Fibroblast of lung (primary cell): ENCODE results near the gene KIAA0040. TPM values are rescaled to one million over a fixed set of nuclear protein-coding genes. Genes with fewer than 3 reads are reported as not detected.
"Not testable (repeated sequence)": the region's sequence is repeated elsewhere in the genome, so short reads cannot be mapped to it uniquely, and the experiment has no call there.

Experiments used
- DNase-seq, 2 donors: peaks; one replicate each; pipeline versions ENCODE4 v3.0.0 to v3.0.0-alpha.2; 2010; ENCODE audit warnings: low read depth in 2 of 2
- H2AFZ ChIP-seq: 2 replicates; pipeline ENCODE4 v1.5.1; 2012; ENCODE audit warnings: low read length, control low read depth, inconsistent platforms
- H3K27ac ChIP-seq: 2 replicates; pipeline ENCODE4 v1.5.1; 2011; ENCODE audit warnings: low read length, control low read depth; ENCODE audit not compliant: insufficient read depth
- H3K27me3 ChIP-seq: 2 replicates; pipeline ENCODE4 v1.5.1; 2011; ENCODE audit warnings: mild to moderate bottlenecking, low read length; ENCODE audit not compliant: control insufficient read depth, insufficient read depth
- H3K36me3 ChIP-seq: 2 replicates; pipeline ENCODE4 v1.5.1; 2011; ENCODE audit warnings: low read length; ENCODE audit not compliant: control insufficient read depth, insufficient read depth
- H3K4me1 ChIP-seq: 2 replicates; pipeline ENCODE4 v1.5.1; 2011; ENCODE audit warnings: low read length; ENCODE audit not compliant: control insufficient read depth, insufficient read depth; ENCODE audit errors: extremely low read depth
- H3K4me2 ChIP-seq: 2 replicates; pipeline ENCODE4 v1.5.1; 2011; ENCODE audit warnings: low read length, control low read depth; ENCODE audit not compliant: insufficient read depth; ENCODE audit errors: extremely low read depth
- H3K4me3 ChIP-seq, 4 experiments: fragments of 200-600 bp in 1 of 4; sonication (generic) in 1 of 4; replicated peaks in 1 of 4; 2 replicates each; pipeline ENCODE4 v1.5.1; 2011 to 2016; ENCODE audit warnings: low read length in 4 of 4, low read depth in 3 of 4, mild to moderate bottlenecking in 3 of 4, control low read depth in 2 of 4, inconsistent platforms in 1 of 4, mixed read lengths in 1 of 4; ENCODE audit not compliant: insufficient read depth in 1 of 4; ENCODE audit errors: control extremely low read depth in 1 of 4
- H3K79me2 ChIP-seq: 2 replicates; pipeline ENCODE4 v1.5.1; 2012; ENCODE audit warnings: mild to moderate bottlenecking, low read length, inconsistent platforms; ENCODE audit not compliant: control insufficient read depth, insufficient read depth
- H3K9ac ChIP-seq: 2 replicates; pipeline ENCODE4 v1.5.1; 2011; ENCODE audit warnings: mild to moderate bottlenecking, low read length, control low read depth; ENCODE audit not compliant: insufficient read depth
- H3K9me3 ChIP-seq: 2 replicates; pipeline ENCODE4 v1.5.1; 2012; ENCODE audit warnings: low read depth, low read length; ENCODE audit not compliant: control insufficient read depth, insufficient read depth
- H4K20me1 ChIP-seq: 2 replicates; pipeline ENCODE4 v1.5.1; 2011; ENCODE audit warnings: low read length; ENCODE audit not compliant: control insufficient read depth, insufficient read depth; ENCODE audit errors: extremely low read depth
- EZH2 ChIP-seq: IDR thresholded peaks from 2 replicates; pipeline ENCODE4 v1.5.1; 2012; ENCODE audit warnings: low read length, control low read depth, mild to moderate bottlenecking; ENCODE audit errors: missing control alignments
- polyA plus RNA-seq, 2 donors: library from polyadenylated mRNA; depleted of rRNA in 1 of 2; stranded (reverse) in 1 of 2; unstranded in 1 of 2; fragments of >200 nt; gene quantifications; 2 replicates each; pipeline ENCODE4 v1.2.1, GENCODE V29; 2011 to 2012; ENCODE audit warnings: missing spikeins in 1 of 2
- total RNA-seq: library from RNA; depleted of rRNA; stranded (reverse); fragments of >200 nt; gene quantifications from 2 replicates; pipeline ENCODE4 v1.2.1, GENCODE V29; 2014
- TF ChIP-seq, protein P1 (sequence below), 2 donors: IDR thresholded peaks in 1 of 2; conservative IDR thresholded peaks in 1 of 2; 1 replicate in 1 of 2; 2 replicates in 1 of 2; pipeline ENCODE4 v1.5.1; 2011 to 2012; ENCODE audit warnings: low read length in 2 of 2, control low read depth in 1 of 2, inconsistent platforms in 1 of 2, low read depth in 1 of 2, mild to moderate bottlenecking in 1 of 2

KIAA0040 gene
- total and polyA plus RNA-seq, 2 donors (not counting 1 experiment from before 2014, with no cell fraction given): 0.17 to 24.7 TPM

DNA sequence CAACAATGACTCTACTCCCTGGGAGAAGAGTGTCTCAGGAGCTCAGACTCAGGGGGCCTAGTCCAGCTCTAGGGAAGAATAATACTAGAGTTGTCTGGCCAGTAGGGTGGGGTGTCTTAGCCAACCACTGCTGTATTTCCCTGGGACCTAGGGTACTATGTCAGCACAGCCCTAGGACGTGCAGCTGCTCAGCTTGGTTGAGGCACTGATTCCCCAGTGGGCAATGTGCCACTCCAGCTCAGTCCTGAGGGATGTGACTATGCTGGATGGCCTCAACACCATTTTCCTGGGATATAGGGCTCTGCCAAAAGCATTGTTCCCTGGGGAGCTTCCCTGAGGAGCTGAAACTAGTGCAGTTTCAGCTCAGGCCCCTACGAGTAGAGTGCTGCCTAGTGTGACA lies 77.6 kb downstream of the KIAA0040 start:
- no peak overlapping the region for H3K4me2 ChIP-seq
- no peaks in the 10 kb centered on the region for H3K9me3 ChIP-seq
- H4K20me1 ChIP-seq: no peaks in the 10 kb centered on the region
- H3K27ac ChIP-seq: no peak overlapping the region
- H3K79me2 ChIP-seq: no peaks in the 10 kb centered on the region
- H3K27me3 ChIP-seq: no peaks in the 10 kb centered on the region
- H2AFZ ChIP-seq: no peak overlapping the region
- H3K4me1 ChIP-seq: no peaks in the 10 kb centered on the region
- no peaks in the 10 kb centered on the region for H3K36me3 ChIP-seq
- no peak overlapping the region for H3K9ac ChIP-seq
- DNase-seq: no peak
- TF ChIP-seq, protein P1, sequence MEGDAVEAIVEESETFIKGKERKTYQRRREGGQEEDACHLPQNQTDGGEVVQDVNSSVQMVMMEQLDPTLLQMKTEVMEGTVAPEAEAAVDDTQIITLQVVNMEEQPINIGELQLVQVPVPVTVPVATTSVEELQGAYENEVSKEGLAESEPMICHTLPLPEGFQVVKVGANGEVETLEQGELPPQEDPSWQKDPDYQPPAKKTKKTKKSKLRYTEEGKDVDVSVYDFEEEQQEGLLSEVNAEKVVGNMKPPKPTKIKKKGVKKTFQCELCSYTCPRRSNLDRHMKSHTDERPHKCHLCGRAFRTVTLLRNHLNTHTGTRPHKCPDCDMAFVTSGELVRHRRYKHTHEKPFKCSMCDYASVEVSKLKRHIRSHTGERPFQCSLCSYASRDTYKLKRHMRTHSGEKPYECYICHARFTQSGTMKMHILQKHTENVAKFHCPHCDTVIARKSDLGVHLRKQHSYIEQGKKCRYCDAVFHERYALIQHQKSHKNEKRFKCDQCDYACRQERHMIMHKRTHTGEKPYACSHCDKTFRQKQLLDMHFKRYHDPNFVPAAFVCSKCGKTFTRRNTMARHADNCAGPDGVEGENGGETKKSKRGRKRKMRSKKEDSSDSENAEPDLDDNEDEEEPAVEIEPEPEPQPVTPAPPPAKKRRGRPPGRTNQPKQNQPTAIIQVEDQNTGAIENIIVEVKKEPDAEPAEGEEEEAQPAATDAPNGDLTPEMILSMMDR (conservative IDR thresholded peaks at IDR 0.05 in 1 of 2, IDR thresholded peaks at IDR 0.05 in 1 of 2; ENCODE audit: low read depth in 1 of 2, low read length in 2 of 2): no peak
- no peak for TF ChIP-seq EZH2
- H3K4me3 ChIP-seq: no peak overlapping the region

DNA sequence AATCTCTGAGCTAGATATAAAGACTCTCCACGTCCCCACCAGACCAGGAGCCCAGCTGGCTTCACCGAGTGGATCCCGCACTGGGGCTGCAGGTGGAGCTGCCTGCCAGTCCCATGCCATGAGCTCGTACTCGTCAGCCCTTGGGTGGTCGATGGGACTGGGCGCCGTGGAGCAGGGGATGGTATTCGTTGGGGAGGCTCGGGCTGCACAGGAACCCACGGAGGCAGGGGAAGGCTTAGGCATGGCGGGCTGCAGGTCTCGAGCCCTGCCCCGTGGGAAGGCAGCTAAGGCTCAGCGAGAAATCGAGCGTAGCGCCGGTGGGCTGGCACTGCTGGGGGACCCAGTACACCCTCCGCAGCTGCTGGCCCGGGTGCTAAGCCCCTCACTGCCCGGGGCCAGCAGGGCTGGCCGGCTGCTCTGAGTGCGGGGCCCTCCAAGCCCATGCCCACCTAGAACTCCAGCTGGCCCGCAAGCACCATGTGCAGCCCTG lies 84.2 kb downstream of the KIAA0040 start:
- H3K79me2 ChIP-seq, H3K36me3 ChIP-seq, H2AFZ ChIP-seq, H4K20me1 ChIP-seq, H3K4me1 ChIP-seq, H3K4me2 ChIP-seq, H3K27me3 ChIP-seq, H3K4me3 ChIP-seq, DNase-seq, H3K9ac ChIP-seq, H3K9me3 ChIP-seq, H3K27ac ChIP-seq: not testable (repeated sequence)

Other genes starting within 250 kb of the KIAA0040 start
- 238 and 543 TPM in 2 replicates for gene CACYBP, start 192.8 kb downstream of the KIAA0040 start, total RNA-seq
- 55.6 and 101 TPM in 2 replicates for gene CACYBP, start 192.8 kb downstream of the KIAA0040 start, polyA plus RNA-seq
- 31.3 and 39.5 TPM in 2 replicates for gene MRPS14, start 169.4 kb downstream of the KIAA0040 start, total RNA-seq
- 31.6 and 31.8 TPM in 2 replicates for gene MRPS14, start 169.4 kb downstream of the KIAA0040 start, polyA plus RNA-seq
- not detected in 2 replicates for gene TNN, start 124.9 kb downstream of the KIAA0040 start, total RNA-seq
- gene TNN, start 124.9 kb downstream of the KIAA0040 start, polyA plus RNA-seq: not detected in 2 replicates